GM20000 (cell line): ENCODE data around the gene C4orf50.

Source experiments
- DNase-seq: peaks from one replicate; pipeline ENCODE4 v3.0.0; 2012; ENCODE audit warnings: low spot score
- CTCF ChIP-seq: IDR thresholded peaks from 2 replicates; pipeline ENCODE4 v1.5.1; 2012; ENCODE audit warnings: mild to moderate bottlenecking, control low read depth; ENCODE audit errors: extremely low read depth, missing control alignments

The C4orf50 gene

GRCh38 chr4:5919571-5919970, 98.7 kb downstream of the C4orf50 start:
- no peak for TF ChIP-seq CTCF
- no peak for DNase-seq

GRCh38 chr4:5919044-5919443, 99.2 kb downstream of the C4orf50 start:
- DNase-seq = no peak
- no peak for TF ChIP-seq CTCF

- no peak for TF ChIP-seq CTCF
- no peak for DNase-seq
Measured at GRCh38 chr4:5918331-5918985, 99.8 kb downstream of the C4orf50 start.

- no peak for DNase-seq
- TF ChIP-seq CTCF = no peak
Measured at GRCh38 chr4:5917672-5918071, 100.6 kb downstream of the C4orf50 start.

GRCh38 chr4:5916229-5916628, 102.0 kb downstream of the C4orf50 start:
- no peak for DNase-seq
- no peak for TF ChIP-seq CTCF

GRCh38 chr4:5913454-5913853, 104.8 kb downstream of the C4orf50 start:
- DNase-seq = no peak
- no peak for TF ChIP-seq CTCF

GRCh38 chr4:5912614-5913019, 105.6 kb downstream of the C4orf50 start:
- no peak for DNase-seq

More at GRCh38 chr4:5912614-5913019, 105.6 kb downstream of the C4orf50 start:
- no peak for TF ChIP-seq CTCF
